Ishikawa (cell line): Measurements from ENCODE around the gene IL2RA.

Source experiments
- CREB1 ChIP-seq: IDR thresholded peaks from 2 replicates; pipeline ENCODE4 v1.6.1; 2012; ENCODE audit warnings: low read depth
- EP300 ChIP-seq: IDR thresholded peaks from 2 replicates; pipeline ENCODE4 v1.6.1; 2012; ENCODE audit warnings: borderline replicate concordance
- FOXM1 ChIP-seq: IDR thresholded peaks from 2 replicates; pipeline ENCODE4 v1.6.1; 2012; ENCODE audit warnings: low read depth, borderline replicate concordance
- MAX ChIP-seq: IDR thresholded peaks from 2 replicates; pipeline ENCODE4 v1.6.1; 2012
- NFIC ChIP-seq: IDR thresholded peaks from 2 replicates; pipeline ENCODE4 v1.6.1; 2012
- RAD21 ChIP-seq: IDR thresholded peaks from 2 replicates; pipeline ENCODE4 v1.6.1; 2012; ENCODE audit warnings: low read depth
- REST ChIP-seq: IDR thresholded peaks from 2 replicates; pipeline ENCODE4 v1.6.1; 2012; ENCODE audit warnings: low read depth, mild to moderate bottlenecking
- TAF1 ChIP-seq: IDR thresholded peaks from 2 replicates; pipeline ENCODE4 v1.6.1; 2012; ENCODE audit warnings: low read depth, mild to moderate bottlenecking
- TEAD4 ChIP-seq: IDR thresholded peaks from 2 replicates; pipeline ENCODE4 v1.6.1; 2012
- USF1 ChIP-seq: IDR thresholded peaks from 2 replicates; pipeline ENCODE4 v1.6.1; 2012
- YY1 ChIP-seq: IDR thresholded peaks from 2 replicates; pipeline ENCODE4 v1.6.1; 2012; ENCODE audit warnings: low read depth
- ZBTB7A ChIP-seq: IDR thresholded peaks from 2 replicates; pipeline ENCODE4 v1.6.1; 2012; ENCODE audit warnings: low read depth

- TF ChIP-seq NFIC: no peak
- TF ChIP-seq FOXM1: no peak
- no peak for TF ChIP-seq USF1
- TF ChIP-seq RAD21: no peak
- no peak for TF ChIP-seq TEAD4
- no peak for TF ChIP-seq MAX
- TF ChIP-seq REST: no peak
- no peak for TF ChIP-seq TAF1
- no peak for TF ChIP-seq EP300
- TF ChIP-seq CREB1: no peak
- TF ChIP-seq YY1: no peak
- TF ChIP-seq ZBTB7A: no peak
Measured at GRCh38 chr10:6027929-6028328, 34.2 kb downstream of the IL2RA start.
